SK-N-SH treated with all-trans-retinoic acid at 6 μM for 48 hours (cell line): Measurements from ENCODE around the gene REN.

ENCODE experiments used
- ARNTL ChIP-seq: fragments of 450-650 bp; formaldehyde crosslinking; IDR thresholded peaks from 2 replicates; pipeline ENCODE4 v1.5.0; 2020; ENCODE audit warnings: low read depth, mild to moderate bottlenecking, moderate library complexity, borderline replicate concordance
- CSDC2 ChIP-seq: fragments of 250-450 bp; sonication (Bioruptor Pico); IDR thresholded peaks from 2 replicates; pipeline ENCODE4 v1.5.0; 2020; ENCODE audit warnings: mild to moderate bottlenecking, moderate library complexity
- ISL1 ChIP-seq: fragments of 250-450 bp; sonication (Bioruptor Pico); IDR thresholded peaks from 2 replicates; pipeline ENCODE4 v2.1.2; 2022; ENCODE audit warnings: mild to moderate bottlenecking, moderate library complexity
- RARB ChIP-seq: fragments of 250-450 bp; sonication (Bioruptor Pico); IDR thresholded peaks from 2 replicates; pipeline ENCODE4 v1.8.0; 2021; ENCODE audit warnings: mild to moderate bottlenecking, moderate library complexity
- SNAI2 ChIP-seq: fragments of 250-450 bp; sonication (Bioruptor Pico); IDR thresholded peaks from 2 replicates; pipeline ENCODE4 v1.5.0; 2020; ENCODE audit warnings: mild to moderate bottlenecking, moderate library complexity
- TCF4 ChIP-seq: fragments of 250-450 bp; sonication (Bioruptor Pico); IDR thresholded peaks from 2 replicates; pipeline ENCODE4 v1.8.0; 2021; ENCODE audit warnings: mild to moderate bottlenecking, moderate library complexity, borderline replicate concordance
- ZFP30 ChIP-seq: fragments of 450-650 bp; formaldehyde crosslinking; IDR thresholded peaks from 2 replicates; pipeline ENCODE4 v1.5.0; 2022; ENCODE audit warnings: mild to moderate bottlenecking, moderate library complexity
- ZNF70 ChIP-seq: fragments of 450-650 bp; formaldehyde crosslinking; IDR thresholded peaks from 2 replicates; pipeline ENCODE4 v1.5.0; 2020; ENCODE audit warnings: mild to moderate bottlenecking, moderate library complexity
- TF ChIP-seq, protein P1 (sequence below): fragments of 250-450 bp; sonication (Bioruptor Pico); IDR thresholded peaks from 2 replicates; pipeline ENCODE4 v1.8.0; 2020; ENCODE audit warnings: mild to moderate bottlenecking, moderate library complexity, borderline replicate concordance
- TF ChIP-seq, protein P2 (sequence below): fragments of 250-450 bp; sonication (Bioruptor Pico); IDR thresholded peaks from 2 replicates; pipeline ENCODE4 v1.5.1; 2021; ENCODE audit warnings: mild to moderate bottlenecking, moderate library complexity
- TF ChIP-seq, protein P3 (sequence below): fragments of 250-450 bp; sonication (Bioruptor Pico); IDR thresholded peaks from 2 replicates; pipeline ENCODE4 v1.5.1; 2020; ENCODE audit warnings: low read depth, mild to moderate bottlenecking, moderate library complexity

DNA sequence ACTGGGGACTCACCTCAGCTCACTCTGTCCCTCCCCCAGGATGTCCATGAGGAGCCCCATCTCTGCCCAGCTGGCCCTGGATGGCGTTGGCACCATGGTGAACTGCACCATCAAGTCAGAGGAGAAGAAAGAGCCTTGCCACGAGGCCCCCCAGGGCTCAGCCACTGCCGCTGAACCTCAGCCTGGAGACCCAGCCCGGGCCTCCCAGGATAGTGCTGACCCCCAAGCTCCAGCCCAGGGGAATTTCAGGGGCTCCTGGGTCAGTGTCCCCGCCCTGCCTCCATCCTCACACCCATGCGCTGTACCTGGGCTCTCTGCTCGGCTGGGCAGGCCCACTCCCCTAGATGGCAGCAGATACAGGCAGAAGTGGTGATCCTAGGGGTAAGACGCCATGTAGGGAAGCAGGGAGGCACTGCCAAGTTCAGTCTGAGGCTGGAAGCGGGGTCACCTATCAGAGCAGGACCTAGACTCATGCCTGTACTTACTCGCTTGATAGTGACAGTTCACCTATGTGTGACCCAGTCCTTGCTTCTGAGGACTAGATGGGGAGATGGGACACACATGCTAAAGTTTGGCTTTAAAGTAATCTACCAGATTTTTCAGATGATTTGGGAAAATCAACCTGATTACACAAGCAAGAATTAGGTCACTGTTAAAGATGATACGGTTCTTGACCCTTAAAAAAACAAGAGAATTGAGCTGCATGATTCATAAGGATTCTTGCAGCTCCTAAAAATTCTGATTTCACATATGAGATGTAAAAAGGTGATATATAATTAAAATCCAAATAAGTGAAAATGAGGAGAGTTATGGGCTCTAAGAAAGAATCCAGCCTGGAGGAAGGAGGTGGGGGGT, 53.0 kb downstream of the REN start:
- TF ChIP-seq, protein P1, sequence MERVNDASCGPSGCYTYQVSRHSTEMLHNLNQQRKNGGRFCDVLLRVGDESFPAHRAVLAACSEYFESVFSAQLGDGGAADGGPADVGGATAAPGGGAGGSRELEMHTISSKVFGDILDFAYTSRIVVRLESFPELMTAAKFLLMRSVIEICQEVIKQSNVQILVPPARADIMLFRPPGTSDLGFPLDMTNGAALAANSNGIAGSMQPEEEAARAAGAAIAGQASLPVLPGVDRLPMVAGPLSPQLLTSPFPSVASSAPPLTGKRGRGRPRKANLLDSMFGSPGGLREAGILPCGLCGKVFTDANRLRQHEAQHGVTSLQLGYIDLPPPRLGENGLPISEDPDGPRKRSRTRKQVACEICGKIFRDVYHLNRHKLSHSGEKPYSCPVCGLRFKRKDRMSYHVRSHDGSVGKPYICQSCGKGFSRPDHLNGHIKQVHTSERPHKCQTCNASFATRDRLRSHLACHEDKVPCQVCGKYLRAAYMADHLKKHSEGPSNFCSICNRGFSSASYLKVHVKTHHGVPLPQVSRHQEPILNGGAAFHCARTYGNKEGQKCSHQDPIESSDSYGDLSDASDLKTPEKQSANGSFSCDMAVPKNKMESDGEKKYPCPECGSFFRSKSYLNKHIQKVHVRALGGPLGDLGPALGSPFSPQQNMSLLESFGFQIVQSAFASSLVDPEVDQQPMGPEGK = no peak
- TF ChIP-seq CSDC2 (CRISPR knock-in tag) = no peak
- TF ChIP-seq, protein P2, sequence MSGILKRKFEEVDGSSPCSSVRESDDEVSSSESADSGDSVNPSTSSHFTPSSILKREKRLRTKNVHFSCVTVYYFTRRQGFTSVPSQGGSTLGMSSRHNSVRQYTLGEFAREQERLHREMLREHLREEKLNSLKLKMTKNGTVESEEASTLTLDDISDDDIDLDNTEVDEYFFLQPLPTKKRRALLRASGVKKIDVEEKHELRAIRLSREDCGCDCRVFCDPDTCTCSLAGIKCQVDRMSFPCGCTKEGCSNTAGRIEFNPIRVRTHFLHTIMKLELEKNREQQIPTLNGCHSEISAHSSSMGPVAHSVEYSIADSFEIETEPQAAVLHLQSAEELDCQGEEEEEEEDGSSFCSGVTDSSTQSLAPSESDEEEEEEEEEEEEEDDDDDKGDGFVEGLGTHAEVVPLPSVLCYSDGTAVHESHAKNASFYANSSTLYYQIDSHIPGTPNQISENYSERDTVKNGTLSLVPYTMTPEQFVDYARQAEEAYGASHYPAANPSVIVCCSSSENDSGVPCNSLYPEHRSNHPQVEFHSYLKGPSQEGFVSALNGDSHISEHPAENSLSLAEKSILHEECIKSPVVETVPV (CRISPR knock-in tag) = no peak
- no peak for TF ChIP-seq ZFP30
- TF ChIP-seq TCF4 (CRISPR knock-in tag) = no peak
- no peak for TF ChIP-seq ARNTL
- TF ChIP-seq ZNF70 (CRISPR knock-in tag) = no peak
- TF ChIP-seq, protein P3, sequence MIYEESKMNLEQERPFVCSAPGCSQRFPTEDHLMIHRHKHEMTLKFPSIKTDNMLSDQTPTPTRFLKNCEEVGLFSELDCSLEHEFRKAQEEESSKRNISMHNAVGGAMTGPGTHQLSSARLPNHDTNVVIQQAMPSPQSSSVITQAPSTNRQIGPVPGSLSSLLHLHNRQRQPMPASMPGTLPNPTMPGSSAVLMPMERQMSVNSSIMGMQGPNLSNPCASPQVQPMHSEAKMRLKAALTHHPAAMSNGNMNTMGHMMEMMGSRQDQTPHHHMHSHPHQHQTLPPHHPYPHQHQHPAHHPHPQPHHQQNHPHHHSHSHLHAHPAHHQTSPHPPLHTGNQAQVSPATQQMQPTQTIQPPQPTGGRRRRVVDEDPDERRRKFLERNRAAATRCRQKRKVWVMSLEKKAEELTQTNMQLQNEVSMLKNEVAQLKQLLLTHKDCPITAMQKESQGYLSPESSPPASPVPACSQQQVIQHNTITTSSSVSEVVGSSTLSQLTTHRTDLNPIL (CRISPR knock-in tag) = no peak
- TF ChIP-seq ISL1 (CRISPR knock-in tag) = no peak
- TF ChIP-seq SNAI2 (CRISPR knock-in tag) = no peak
- no peak for TF ChIP-seq RARB (CRISPR knock-in tag)
